Measurements from ENCODE around the gene MKS1. TPM values are rescaled to one million over a fixed set of nuclear protein-coding genes. Genes with fewer than 3 reads are reported as not detected.
A peak's percentile ranks its signal among the peaks of the same experiment; 100 is the strongest.

MKS1 gene
- total RNA-seq, 8 experiments from 2014 or later: 7.4 to 32.3 (median 20.9) TPM

DNA sequence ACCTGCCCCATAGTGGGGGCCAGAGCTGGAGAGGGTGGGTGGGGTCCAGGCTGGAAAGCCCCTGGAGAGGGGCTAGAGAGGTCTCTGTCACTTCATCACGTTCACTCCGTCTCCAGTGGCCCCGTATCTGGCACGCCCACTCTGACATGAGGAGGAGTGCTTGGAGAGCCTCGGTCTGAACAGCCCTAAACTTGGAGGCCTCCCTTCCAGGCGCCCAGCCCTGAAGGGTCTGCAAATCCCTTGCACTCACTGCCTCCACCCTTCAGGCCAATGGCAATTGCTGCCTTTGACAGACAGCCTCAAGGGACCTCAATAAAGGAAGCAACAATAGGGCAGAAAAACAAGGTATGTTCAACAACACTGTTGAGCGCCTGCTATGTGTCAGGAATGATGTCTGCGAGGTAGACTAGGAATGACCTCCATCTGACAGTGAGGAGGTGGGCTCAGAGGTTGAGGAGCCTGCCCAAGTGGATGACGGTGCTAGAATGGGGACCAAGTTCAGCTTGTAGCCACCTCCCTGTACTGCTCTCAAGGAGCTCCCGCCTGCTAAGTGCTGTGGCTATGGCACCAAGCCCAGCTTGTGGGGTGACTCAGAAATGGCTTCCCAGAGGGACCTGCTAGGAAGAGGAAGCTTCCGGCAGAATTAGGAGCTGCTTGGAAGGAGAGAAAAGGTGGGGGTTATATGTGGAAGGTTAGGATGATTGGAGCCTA, 29.5 kb downstream of the MKS1 start:
- WGBS, 10 experiments: 15 to 100% (median 62%) methylated on average over 1 to 5 of the region's 11 CpGs; no CpG with 5 or more reads in 3 of the 10 experiments
- no peak overlapping the region for H3K4me3 ChIP-seq
- in situ Hi-C loops (cut with MboI; ENCODE audit: low pct_unique_long_range_greater_than_20kb in 2 of 9, low sequenced_read_pairs in 9 of 9, unreplicated experiment in 9 of 9): no loop called here
- no peaks in the 10 kb centered on the region for H3K4me1 ChIP-seq (replicated peaks in 1 of 2)
- H3K27ac ChIP-seq: no peak overlapping the region
- ATAC-seq (replicated peaks in 6 of 8): peak in 2 of 8 experiments; percentile 96

DNA sequence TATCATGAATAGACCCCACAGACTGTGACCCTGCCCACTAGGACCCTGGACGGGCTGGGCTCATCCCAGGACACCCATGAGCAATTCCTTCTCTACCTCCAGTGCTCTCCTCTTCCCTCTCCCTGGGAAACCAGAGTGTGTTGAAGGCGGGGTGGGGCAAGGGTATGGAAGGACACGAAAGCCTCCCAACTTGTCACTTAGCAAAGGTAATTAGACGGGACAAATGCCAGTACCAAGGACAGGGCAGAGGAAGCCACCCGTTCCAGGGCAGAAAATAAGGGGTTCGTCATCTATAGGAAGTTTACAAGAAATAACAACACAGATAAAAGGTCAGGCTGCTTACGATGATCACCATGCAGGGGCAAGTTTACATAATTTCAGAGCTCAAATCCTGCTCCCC, 31.4 kb downstream of the MKS1 start:
- H3K4me1 ChIP-seq (replicated peaks in 1 of 2): no peaks in the 10 kb centered on the region
- in situ Hi-C loops (cut with MboI; ENCODE audit: low pct_unique_long_range_greater_than_20kb in 2 of 9, low sequenced_read_pairs in 9 of 9, unreplicated experiment in 9 of 9): no loop called here
- H3K27ac ChIP-seq: no peak overlapping the region
- no peak for ATAC-seq (replicated peaks in 6 of 8)
- H3K4me3 ChIP-seq: no peak overlapping the region
- WGBS, 10 experiments: 25 to 64% (median 42%) methylated on average over 2 to 5 of the region's 7 CpGs; no CpG with 5 or more reads in 3 of the 10 experiments

DNA sequence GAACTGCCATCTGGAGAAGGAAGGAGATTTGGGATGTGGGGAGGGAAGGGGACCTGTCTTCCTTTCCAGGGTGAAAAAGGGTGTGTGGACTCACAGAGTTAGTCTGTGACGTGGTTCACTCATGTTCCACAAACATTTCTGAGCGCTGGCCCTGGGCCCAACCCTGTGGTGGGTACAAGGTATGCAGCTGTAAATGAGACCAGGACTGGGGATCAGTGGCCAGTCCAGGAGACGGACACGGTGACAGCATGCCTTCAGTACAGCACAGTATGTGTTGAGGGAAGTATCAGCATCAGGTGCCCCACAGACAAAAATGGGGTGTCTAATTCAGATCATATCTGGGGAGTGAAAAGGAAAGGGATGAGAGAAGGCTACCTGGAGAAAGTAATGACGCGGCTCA, 32.0 kb downstream of the MKS1 start:
- in situ Hi-C loops (cut with MboI; ENCODE audit: low pct_unique_long_range_greater_than_20kb in 2 of 9, low sequenced_read_pairs in 9 of 9, unreplicated experiment in 9 of 9): no loop called here
- Histone ChIP-seq H3K27ac (no peak overlapping the region), H3K4me3 (no peak overlapping the region), H3K4me1 (replicated peaks in 1 of 2) (no peaks in the 10 kb centered on the region)
- ATAC-seq (replicated peaks in 6 of 8): no peak
- WGBS, 10 experiments: 33 to 100% (median 65%) methylated on average over 1 to 4 of the region's 6 CpGs; no CpG with 5 or more reads in 2 of the 10 experiments

DNA sequence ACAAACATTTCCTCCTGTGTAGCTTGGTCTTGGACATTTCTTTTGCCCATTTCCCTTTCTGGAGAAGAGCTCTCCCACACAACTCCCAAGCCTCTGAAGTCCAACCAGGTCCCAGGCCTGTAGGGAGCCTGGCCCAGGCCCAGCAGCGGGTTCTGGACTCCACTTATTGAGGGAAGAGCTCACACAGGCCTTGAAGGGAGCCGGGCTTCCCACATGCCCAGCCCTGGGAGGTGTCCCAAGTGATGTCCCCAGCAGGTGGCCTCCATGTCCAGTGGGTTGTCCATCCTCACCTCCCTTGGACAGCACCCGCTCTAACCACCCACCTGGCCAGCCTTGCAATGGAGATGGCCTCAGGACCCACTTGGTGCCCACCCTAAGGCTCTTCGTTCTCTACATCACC, 32.5 kb downstream of the MKS1 start:
- WGBS, 10 experiments: 0 to 80% methylated on average over 1 of the region's 4 CpGs; no CpG with 5 or more reads in 8 of the 10 experiments
- in situ Hi-C loops (cut with MboI; ENCODE audit: low pct_unique_long_range_greater_than_20kb in 2 of 9, low sequenced_read_pairs in 9 of 9, unreplicated experiment in 9 of 9): no loop called here
- no peak for ATAC-seq (replicated peaks in 6 of 8)
- Histone ChIP-seq H3K4me1 (replicated peaks in 1 of 2) (no peaks in the 10 kb centered on the region), H3K27ac (no peak overlapping the region), H3K4me3 (no peak overlapping the region)

DNA sequence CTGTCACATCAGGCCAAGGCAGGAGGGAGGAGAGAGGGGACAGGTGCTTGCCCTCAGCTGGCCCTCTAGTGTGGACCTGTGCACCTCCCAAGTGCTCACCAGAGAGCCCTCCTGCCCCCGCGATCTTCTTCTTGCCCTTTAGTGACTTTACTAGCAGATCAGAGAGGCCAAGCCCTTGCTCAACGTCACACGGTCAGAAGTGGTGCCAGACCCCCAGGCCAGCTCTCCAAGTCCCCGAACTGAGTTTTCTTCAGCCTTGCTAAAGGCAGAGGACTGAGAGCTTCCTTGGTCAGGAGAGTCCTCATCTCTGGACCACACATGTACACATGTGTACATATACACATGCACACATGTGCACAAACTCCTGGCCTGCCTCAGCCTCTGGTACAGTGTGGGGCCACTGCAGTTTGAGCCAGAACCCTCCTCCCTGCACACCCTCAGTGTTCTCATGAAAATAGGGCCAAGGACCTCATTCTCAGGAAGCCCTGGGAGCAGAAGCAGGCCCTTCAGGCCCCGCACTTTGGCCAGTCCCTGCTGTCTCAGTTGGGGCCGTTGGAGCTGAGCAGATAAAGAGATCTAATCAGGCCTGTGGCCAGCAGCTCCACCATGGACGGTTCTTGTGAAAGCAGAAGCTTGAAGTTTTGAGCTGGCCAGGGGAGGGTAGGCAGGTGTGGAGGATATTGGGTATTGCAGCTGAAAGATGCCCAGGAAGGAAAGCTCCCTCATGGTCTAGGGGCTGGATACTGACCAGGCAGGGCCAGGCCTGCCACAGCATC, 33.9 kb downstream of the MKS1 start:
- no peak for ATAC-seq (replicated peaks in 6 of 8)
- Histone ChIP-seq H3K4me1 (replicated peaks in 1 of 2) (no peaks in the 10 kb centered on the region), H3K27ac (no peak overlapping the region), H3K4me3 (no peak overlapping the region)
- 17 to 74% (median 43%) methylated on average over 1 to 6 of the region's 8 CpGs; no CpG with 5 or more reads in 3 of the 10 experiments for WGBS, 10 experiments
- in situ Hi-C loops (cut with MboI; ENCODE audit: low pct_unique_long_range_greater_than_20kb in 2 of 9, low sequenced_read_pairs in 9 of 9, unreplicated experiment in 9 of 9): no loop called here

DNA sequence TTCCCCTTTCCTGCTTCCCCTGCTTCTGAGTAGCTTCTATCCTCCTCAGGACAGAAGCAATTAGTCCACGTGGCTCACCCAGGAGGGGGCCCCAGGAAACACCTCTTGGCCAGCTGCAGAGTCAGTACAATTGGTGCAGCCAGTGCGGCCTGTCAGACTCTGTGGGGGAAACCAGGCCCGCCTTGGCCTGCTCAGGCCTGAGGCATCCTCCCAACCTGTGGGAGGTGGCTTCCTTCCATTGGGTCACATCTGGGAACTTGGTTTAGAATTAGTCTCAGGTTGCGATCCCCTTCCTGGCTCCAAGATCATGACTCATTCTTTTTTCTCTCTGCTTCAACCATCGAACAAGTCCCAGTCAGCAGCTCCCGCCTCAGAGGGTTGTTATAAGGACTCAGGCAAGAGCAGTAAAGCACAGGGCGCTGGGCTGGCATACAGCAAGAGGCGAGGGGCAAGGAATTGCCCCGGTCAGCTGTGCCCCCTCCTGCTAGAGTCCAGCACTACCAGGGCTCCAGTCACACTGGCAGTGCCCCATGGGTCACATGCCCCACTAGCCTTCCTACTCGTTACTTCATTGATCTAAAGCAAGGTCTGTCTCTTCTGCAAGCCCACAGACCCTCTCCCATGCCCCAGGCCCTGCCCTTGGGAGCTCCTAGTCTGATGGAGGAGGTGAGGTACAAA, 34.6 kb downstream of the MKS1 start:
- Histone ChIP-seq H3K4me3 (no peak overlapping the region), H3K4me1 (replicated peaks in 1 of 2) (no peaks in the 10 kb centered on the region), H3K27ac (no peak overlapping the region)
- WGBS, 10 experiments: 20 to 80% (median 64%) methylated on average over 1 to 7 of the region's 10 CpGs; no CpG with 5 or more reads in 4 of the 10 experiments
- in situ Hi-C loops (cut with MboI; ENCODE audit: low pct_unique_long_range_greater_than_20kb in 2 of 9, low sequenced_read_pairs in 9 of 9, unreplicated experiment in 9 of 9): no loop called here
- peak in 3 of 8 experiments; percentile 67 to 98 (median 94) for ATAC-seq (replicated peaks in 6 of 8)

DNA sequence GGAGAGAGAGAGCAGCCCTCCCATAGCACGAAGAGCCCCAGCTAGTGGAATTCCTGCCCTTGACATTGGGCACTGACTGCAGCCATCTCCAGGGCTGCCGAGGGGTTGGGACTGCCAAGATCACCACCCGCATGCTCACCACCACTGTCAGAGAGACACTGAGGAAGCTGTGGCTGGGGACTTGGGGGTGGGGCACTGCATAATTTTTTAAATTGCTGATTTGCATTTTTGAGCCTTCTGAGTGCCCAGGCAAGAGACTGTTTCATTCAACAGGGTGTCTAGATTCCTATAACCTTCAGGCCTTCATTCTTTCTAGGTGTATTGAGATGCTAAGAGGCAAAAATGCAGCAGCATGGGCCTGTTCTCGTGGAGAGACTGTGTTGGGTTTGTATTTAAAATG, 35.5 kb downstream of the MKS1 start:
- no peaks in the 10 kb centered on the region for H3K4me1 ChIP-seq (replicated peaks in 1 of 2)
- in situ Hi-C loops (cut with MboI; ENCODE audit: low pct_unique_long_range_greater_than_20kb in 2 of 9, low sequenced_read_pairs in 9 of 9, unreplicated experiment in 9 of 9): no loop called here
- H3K27ac ChIP-seq: no peak overlapping the region
- H3K4me3 ChIP-seq: no peak overlapping the region
- ATAC-seq (replicated peaks in 6 of 8): no peak
- 50 to 100% (median 80%) methylated on average over 1 to 3 of the region's 4 CpGs; no CpG with 5 or more reads in 3 of the 10 experiments for WGBS, 10 experiments

DNA sequence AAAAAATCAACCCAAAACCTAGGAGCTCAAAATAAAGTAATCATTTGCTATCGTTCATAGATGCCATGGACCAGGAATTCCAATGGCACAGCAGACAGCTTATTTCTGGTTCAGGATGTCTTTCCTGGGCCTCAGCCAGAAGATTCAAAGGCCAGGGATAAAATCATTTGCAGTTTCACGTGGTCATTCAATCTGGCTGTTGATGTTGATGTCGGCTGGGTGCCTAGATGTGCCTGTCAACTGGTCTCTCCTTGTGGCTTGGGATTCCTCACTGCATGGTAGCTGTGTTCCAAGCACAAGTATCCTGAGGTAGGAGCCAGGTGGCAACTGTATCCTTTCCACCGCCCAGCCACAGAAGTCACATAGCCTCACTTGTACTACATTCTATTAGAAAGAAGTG, 37.3 kb downstream of the MKS1 start:
- 21 to 95% (median 45%) methylated on average over 1 to 4 of the region's 4 CpGs; no CpG with 5 or more reads in 2 of the 10 experiments for WGBS, 10 experiments
- Histone ChIP-seq H3K27ac (no peak overlapping the region), H3K4me3 (no peak overlapping the region), H3K4me1 (replicated peaks in 1 of 2) (no peaks in the 10 kb centered on the region)
- in situ Hi-C loops (cut with MboI; ENCODE audit: low pct_unique_long_range_greater_than_20kb in 2 of 9, low sequenced_read_pairs in 9 of 9, unreplicated experiment in 9 of 9): no loop called here
- no peak for ATAC-seq (replicated peaks in 6 of 8)

DNA sequence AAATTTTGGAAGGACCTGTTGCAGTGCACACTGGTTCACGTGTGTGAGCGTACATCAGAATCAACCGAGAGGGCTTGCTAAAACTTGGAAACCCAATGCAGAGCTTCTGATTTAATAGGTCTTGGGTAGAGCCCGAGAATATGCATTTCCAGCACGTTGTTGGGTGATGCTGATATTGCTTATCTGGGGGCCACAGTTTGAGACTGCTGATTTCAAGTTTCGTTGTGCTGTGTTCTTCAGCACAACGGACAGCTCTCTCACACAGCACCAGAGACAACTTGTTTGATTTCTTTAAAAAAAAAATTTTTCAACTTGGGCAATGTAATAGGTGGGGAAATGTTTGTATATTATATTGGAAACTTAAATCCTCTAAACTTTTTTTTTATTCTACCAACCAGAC, 42.9 kb downstream of the MKS1 start:
- Histone ChIP-seq H3K4me1 (replicated peaks in 1 of 2) (no peaks in the 10 kb centered on the region), H3K4me3 (no peak overlapping the region), H3K27ac (no peak overlapping the region)
- no peak for ATAC-seq (replicated peaks in 6 of 8)
- in situ Hi-C loops (cut with MboI; ENCODE audit: low pct_unique_long_range_greater_than_20kb in 2 of 9, low sequenced_read_pairs in 9 of 9, unreplicated experiment in 9 of 9): no loop called here
- 0 to 54% (median 33%) methylated on average over 1 to 7 of the region's 7 CpGs; no CpG with 5 or more reads in 2 of the 10 experiments for WGBS, 10 experiments

DNA sequence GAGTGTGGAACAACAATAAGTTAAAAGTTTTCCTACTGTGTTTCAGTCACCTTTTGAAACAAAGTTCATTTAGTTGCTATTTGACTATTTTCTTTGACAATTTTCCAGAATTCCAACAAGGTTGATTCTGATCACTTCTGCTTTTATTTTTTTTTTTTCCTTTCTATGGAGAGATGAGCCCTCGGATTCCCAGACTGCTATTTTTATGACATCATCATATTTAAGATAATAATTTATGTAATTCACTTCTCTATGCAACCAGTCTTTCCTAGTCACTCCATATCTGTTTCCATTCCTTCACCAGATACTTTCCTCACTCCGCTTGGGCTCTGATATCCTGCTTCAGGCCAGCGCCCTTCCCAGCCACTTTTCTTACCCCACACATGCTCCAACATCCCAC, 44.2 kb downstream of the MKS1 start:
- whole genome bisulfite sequencing, 10 experiments: 8 to 51% (median 26%) methylated on average over 2 to 3 of the region's 3 CpGs; no CpG with 5 or more reads in 1 of the 10 experiments
- no peaks in the 10 kb centered on the region for H3K4me1 ChIP-seq (replicated peaks in 1 of 2)
- H3K4me3 ChIP-seq: no peak overlapping the region
- in situ Hi-C loops (cut with MboI; ENCODE audit: low pct_unique_long_range_greater_than_20kb in 2 of 9, low sequenced_read_pairs in 9 of 9, unreplicated experiment in 9 of 9): no loop called here
- H3K27ac ChIP-seq: no peak overlapping the region
- no peak for ATAC-seq (replicated peaks in 6 of 8)

DNA sequence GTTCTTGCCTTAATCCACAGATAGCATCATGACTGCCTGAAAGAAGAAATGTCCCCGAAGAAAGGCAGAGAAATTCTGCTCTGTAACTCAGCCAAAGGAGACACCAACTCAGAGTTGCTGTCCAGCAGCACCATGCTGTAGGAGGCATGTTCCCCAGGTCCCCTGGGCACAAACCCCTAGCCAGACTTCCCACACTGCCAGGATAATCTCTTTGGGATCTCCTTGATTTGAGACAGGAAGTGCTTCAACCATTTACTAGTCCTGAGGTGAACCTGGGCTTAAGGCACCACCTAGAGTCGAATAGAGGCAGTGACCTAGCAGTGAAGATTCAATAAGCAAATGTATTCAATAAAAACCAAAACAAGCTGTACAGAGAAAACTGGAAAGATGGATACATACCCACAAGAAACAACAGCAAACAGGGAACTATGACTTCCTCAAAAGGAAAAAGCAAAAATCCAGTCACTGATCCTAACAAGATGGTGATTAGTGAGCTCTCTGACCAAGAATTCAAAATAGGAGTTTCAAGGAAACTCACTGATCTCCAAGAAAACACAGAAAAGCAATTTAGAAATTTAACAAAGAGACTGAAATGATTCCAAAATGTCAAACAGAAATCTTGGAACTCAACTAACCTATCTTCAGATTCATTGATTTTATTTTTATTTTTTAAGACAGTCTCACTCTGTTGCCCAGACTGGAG, 46.5 kb downstream of the MKS1 start:
- 0 to 75% (median 0%) methylated on average over 1 to 2 of the region's 2 CpGs; no CpG with 5 or more reads in 2 of the 10 experiments for WGBS, 10 experiments
- in situ Hi-C loops (cut with MboI; ENCODE audit: low pct_unique_long_range_greater_than_20kb in 2 of 9, low sequenced_read_pairs in 9 of 9, unreplicated experiment in 9 of 9): no loop called here
- Histone ChIP-seq H3K4me1 (replicated peaks in 1 of 2) (no peaks in the 10 kb centered on the region), H3K4me3 (no peak overlapping the region), H3K27ac (no peak overlapping the region)
- ATAC-seq (replicated peaks in 6 of 8): peak in 2 of 8 experiments; percentile 25 to 38

DNA sequence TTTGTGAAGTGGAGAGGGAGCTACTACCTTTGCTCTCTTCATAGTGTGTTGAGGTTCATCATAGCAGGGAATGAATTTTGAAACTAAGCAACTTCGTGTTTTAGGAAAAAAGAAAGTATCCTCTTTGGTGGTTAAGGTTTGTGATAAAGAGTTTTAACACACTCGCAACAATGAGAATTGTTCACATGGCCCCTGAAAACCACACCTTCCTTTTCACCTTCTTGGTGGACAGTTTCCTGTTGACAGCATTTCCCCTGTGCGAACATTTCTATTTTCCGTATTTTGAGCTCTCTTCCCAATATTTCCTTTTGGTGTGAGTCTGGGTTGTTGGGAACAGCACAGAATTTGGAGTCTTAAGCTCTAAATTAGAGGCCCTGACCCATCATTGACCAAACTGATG, 48.4 kb downstream of the MKS1 start:
- in situ Hi-C loops (cut with MboI; ENCODE audit: low pct_unique_long_range_greater_than_20kb in 2 of 9, low sequenced_read_pairs in 9 of 9, unreplicated experiment in 9 of 9): no loop called here
- H3K4me1 ChIP-seq (replicated peaks in 1 of 2): no peaks in the 10 kb centered on the region
- ATAC-seq (replicated peaks in 6 of 8): no peak
- no peak overlapping the region for H3K4me3 ChIP-seq
- 31 to 100% (median 65%) methylated on average over 1 to 4 of the region's 4 CpGs for WGBS, 10 experiments
- no peak overlapping the region for H3K27ac ChIP-seq

DNA sequence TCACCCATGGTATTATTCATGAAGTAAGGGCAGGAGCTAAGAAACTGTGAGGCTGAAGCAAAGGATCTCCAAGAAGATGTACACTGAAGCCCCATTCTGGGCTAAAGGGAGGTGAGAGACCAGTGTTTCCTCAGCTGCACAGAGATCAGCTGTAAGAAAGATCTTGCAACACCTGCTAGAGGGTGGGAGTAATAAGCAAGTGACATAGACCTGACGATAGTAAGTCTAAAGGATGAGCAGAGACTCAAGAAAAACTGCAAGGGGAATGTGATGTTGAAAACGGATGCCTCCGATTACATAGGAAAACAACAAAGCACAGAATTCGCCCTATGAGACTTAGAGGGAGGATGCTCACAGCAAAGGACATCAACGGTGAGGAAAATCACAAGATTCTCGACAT, 52.4 kb downstream of the MKS1 start, which contains the start of gene OR4D2:
TSS of gene OR4D2 (plus strand) at position 301 of the 400 bp plus-strand sequence. CDS start 2,674 bp downstream, outside the sequence.
- 0 to 69% (median 39%) methylated on average over 2 to 6 of the region's 6 CpGs for WGBS, 10 experiments
- Histone ChIP-seq H3K4me1 (replicated peaks in 1 of 2) (no peaks in the 10 kb centered on the region), H3K27ac (no peak within 1 kb of the TSS), H3K4me3 (no peak within 1 kb of the TSS)
- ATAC-seq (replicated peaks in 6 of 8): no peak
- in situ Hi-C loops (cut with MboI; ENCODE audit: low pct_unique_long_range_greater_than_20kb in 2 of 9, low sequenced_read_pairs in 9 of 9, unreplicated experiment in 9 of 9): no loop called here
